ENCODE measurements around the gene MED27. TPM values are rescaled to one million over a fixed set of nuclear protein-coding genes. Genes with fewer than 3 reads are reported as not detected.

Gene MED27
- polyA plus RNA-seq, 1 donor = 13.9 TPM

GRCh38 chr9:132040808-132041207 lies 38.9 kb downstream of the MED27 start:
- DNase-seq = no peak

- no peak for DNase-seq
Observed at GRCh38 chr9:132040246-132040645, 39.4 kb downstream of the MED27 start.

GRCh38 chr9:132039284-132039683 lies 40.4 kb downstream of the MED27 start:
- DNase-seq = no peak

- DNase-seq = no peak
Observed at GRCh38 chr9:132037458-132037857, 42.2 kb downstream of the MED27 start.

GRCh38 chr9:132036521-132036920 lies 43.1 kb downstream of the MED27 start:
- DNase-seq = no peak

- no peak for DNase-seq
Observed at GRCh38 chr9:132035679-132036078, 44.0 kb downstream of the MED27 start.

GRCh38 chr9:132032238-132032950 lies 47.3 kb downstream of the MED27 start:
- no peak for DNase-seq

- DNase-seq = no peak
Observed at GRCh38 chr9:132031467-132032237, 48.0 kb downstream of the MED27 start.

GRCh38 chr9:132030626-132031325 lies 48.9 kb downstream of the MED27 start:
- DNase-seq = no peak

GRCh38 chr9:132027752-132028663 lies 51.7 kb downstream of the MED27 start:
- DNase-seq = no peak

GRCh38 chr9:132026932-132027585 lies 52.6 kb downstream of the MED27 start:
- no peak for DNase-seq

- no peak for DNase-seq
Observed at GRCh38 chr9:132025766-132026165, 53.9 kb downstream of the MED27 start.

GRCh38 chr9:132024589-132024988 lies 55.1 kb downstream of the MED27 start:
- no peak for DNase-seq

GRCh38 chr9:132023419-132024180 lies 56.1 kb downstream of the MED27 start:
- DNase-seq = no peak

GRCh38 chr9:132020820-132021510 lies 58.7 kb downstream of the MED27 start:
- DNase-seq = no peak

- DNase-seq = no peak
Observed at GRCh38 chr9:132020272-132020671, 59.4 kb downstream of the MED27 start.

GRCh38 chr9:132019702-132020101 lies 60.0 kb downstream of the MED27 start:
- DNase-seq = no peak

- no peak for DNase-seq
Observed at GRCh38 chr9:132018957-132019405, 60.7 kb downstream of the MED27 start.

- DNase-seq = no peak
Observed at GRCh38 chr9:132016456-132016855, 63.2 kb downstream of the MED27 start.

GRCh38 chr9:132015866-132016265 lies 63.8 kb downstream of the MED27 start:
- DNase-seq = no peak

Measured in hindlimb muscle (tissue), 1 donor.